Measurements from ENCODE around the gene LRRC3. TPM values are rescaled to one million over a fixed set of nuclear protein-coding genes. Genes with fewer than 3 reads are reported as not detected.

LRRC3 gene
- total RNA-seq, 3 donors from 2014 or later (not counting 1 experiment from before 2014, with no cell fraction given), result 0.36 to 0.50 (median 0.38) TPM

- Mint-ChIP-seq H3K27me3 (ENCODE audit: low read depth in 2 of 2) (peaks cover 11 to 12% of the 10 kb centered on the region in 2 donors), H3K4me3 (no peak overlapping the region), H3K9me3 (no peaks in the 10 kb centered on the region), H3K36me3 (no peaks in the 10 kb centered on the region), H3K27ac (no peak overlapping the region), H3K4me1 (peaks cover 0 to 5% of the 10 kb centered on the region in 2 donors)
- H3K4me3 ChIP-seq (ENCODE audit: low read length), result no peak overlapping the region
- no peak for DNase-seq
- no peak overlapping the region for H3K27ac ChIP-seq (ENCODE audit: low read length)
- intact Hi-C loops (cut with micrococcal nuclease), result loop anchor here (10.0 kb wide), 1 partner anchor 670 kb away; no protein-coding TSS in a partner anchor
- no peaks in the 10 kb centered on the region for H3K4me1 ChIP-seq (ENCODE audit: control insufficient read depth, insufficient read depth, low read length)
- ATAC-seq, result no peak
- H3K36me3 ChIP-seq (ENCODE audit: control insufficient read depth, insufficient read depth, low read length), result no peaks in the 10 kb centered on the region
- no peaks in the 10 kb centered on the region for H3K27me3 ChIP-seq (ENCODE audit: control insufficient read depth, insufficient read depth, low read length)
- H3K9me3 ChIP-seq (ENCODE audit: control insufficient read depth, insufficient read depth, low read length), result no peaks in the 10 kb centered on the region
- 92% methylated on average over 43 of the region's 43 CpGs for WGBS (ENCODE audit: insufficient coverage)
- TF ChIP-seq, protein P1, sequence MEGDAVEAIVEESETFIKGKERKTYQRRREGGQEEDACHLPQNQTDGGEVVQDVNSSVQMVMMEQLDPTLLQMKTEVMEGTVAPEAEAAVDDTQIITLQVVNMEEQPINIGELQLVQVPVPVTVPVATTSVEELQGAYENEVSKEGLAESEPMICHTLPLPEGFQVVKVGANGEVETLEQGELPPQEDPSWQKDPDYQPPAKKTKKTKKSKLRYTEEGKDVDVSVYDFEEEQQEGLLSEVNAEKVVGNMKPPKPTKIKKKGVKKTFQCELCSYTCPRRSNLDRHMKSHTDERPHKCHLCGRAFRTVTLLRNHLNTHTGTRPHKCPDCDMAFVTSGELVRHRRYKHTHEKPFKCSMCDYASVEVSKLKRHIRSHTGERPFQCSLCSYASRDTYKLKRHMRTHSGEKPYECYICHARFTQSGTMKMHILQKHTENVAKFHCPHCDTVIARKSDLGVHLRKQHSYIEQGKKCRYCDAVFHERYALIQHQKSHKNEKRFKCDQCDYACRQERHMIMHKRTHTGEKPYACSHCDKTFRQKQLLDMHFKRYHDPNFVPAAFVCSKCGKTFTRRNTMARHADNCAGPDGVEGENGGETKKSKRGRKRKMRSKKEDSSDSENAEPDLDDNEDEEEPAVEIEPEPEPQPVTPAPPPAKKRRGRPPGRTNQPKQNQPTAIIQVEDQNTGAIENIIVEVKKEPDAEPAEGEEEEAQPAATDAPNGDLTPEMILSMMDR (IDR thresholded peaks at IDR 0.05), result no peak
Observed at GRCh38 chr21:44484498-44485253, 29.4 kb downstream of the LRRC3 start.

DNA sequence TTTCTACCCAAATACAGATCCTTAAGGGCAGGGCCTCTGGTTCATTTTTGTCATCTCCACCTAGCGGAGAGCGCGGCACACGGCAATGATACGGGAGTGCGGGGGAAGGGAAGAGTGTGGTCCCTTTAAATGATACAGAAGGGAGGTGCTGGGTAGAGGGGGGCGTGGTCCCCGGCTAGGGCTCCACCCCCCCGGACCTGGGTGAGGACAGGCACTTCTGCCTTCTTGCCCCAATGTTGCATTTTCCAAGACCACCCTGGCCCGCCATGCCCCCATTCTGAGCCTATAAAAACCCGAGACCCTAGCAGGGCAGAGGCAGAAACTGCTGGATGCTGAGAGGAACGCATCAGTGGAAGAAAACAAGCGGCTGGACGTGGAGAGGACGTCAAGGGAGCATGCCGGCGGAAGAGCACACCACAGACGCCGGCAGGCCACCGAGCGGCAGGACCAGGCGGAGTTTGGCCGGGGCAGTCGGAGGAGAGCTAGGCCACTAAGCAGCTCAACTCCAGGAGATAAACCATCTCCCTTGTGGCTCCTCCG lies 30.0 kb downstream of the LRRC3 start:
- Histone ChIP-seq H3K27me3 (ENCODE audit: control insufficient read depth, insufficient read depth, low read length) (no peaks in the 10 kb centered on the region), H3K27ac (ENCODE audit: low read length) (no peak overlapping the region), H3K9me3 (ENCODE audit: control insufficient read depth, insufficient read depth, low read length) (no peaks in the 10 kb centered on the region), H3K36me3 (ENCODE audit: control insufficient read depth, insufficient read depth, low read length) (no peaks in the 10 kb centered on the region), H3K4me1 (ENCODE audit: control insufficient read depth, insufficient read depth, low read length) (no peaks in the 10 kb centered on the region), H3K4me3 (ENCODE audit: low read length) (no peak overlapping the region)
- Mint-ChIP-seq H3K9me3 (no peaks in the 10 kb centered on the region), H3K27me3 (ENCODE audit: low read depth in 2 of 2) (peaks cover 11 to 12% of the 10 kb centered on the region in 2 donors), H3K4me1 (peaks cover 0 to 5% of the 10 kb centered on the region in 2 donors), H3K36me3 (no peaks in the 10 kb centered on the region), H3K27ac (no peak overlapping the region), H3K4me3 (peak overlapping the region; percentile 42)
- peak in 1 of 2 donors; percentile 63 for DNase-seq
- TF ChIP-seq, protein P1 (IDR thresholded peaks at IDR 0.05), result no peak
- 86% methylated on average over 25 of the region's 25 CpGs for WGBS (ENCODE audit: insufficient coverage)
- intact Hi-C loops (cut with micrococcal nuclease), result loop anchor here (10.0 kb wide), 1 partner anchor 671 kb away; no protein-coding TSS in a partner anchor
- peak; percentile 85 to 89 (median 89) for ATAC-seq

DNA sequence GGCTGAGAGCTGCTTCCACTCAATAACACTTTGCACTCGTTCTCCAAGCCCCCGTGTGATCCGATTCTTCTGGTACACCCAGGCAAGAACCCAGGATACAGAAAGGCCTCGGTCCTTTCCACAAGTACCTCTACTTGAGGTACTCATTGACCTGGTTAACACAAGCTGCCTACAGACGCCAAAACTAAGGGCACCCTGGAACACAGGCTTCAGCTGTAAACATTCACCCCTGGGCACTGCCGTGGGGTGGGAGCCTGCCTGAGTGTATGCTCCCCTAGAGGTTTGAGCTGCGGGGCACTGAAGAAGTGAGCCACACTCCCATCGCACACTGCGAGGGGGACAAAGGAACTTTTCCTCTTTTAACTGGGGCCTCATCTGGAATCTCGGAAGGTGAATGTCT lies 30.5 kb downstream of the LRRC3 start:
- 72% methylated on average over 9 of the region's 10 CpGs for WGBS (ENCODE audit: insufficient coverage)
- H3K27ac ChIP-seq (ENCODE audit: low read length), result no peak overlapping the region
- DNase-seq (no peak), ATAC-seq (peak in 1 of 3 donors; percentile 12)
- TF ChIP-seq, protein P1 (IDR thresholded peaks at IDR 0.05), result no peak
- Mint-ChIP-seq H3K4me3 (no peak overlapping the region), H3K27ac (no peak overlapping the region), H3K4me1 (peaks cover 0 to 5% of the 10 kb centered on the region in 2 donors), H3K9me3 (no peaks in the 10 kb centered on the region), H3K36me3 (no peaks in the 10 kb centered on the region), H3K27me3 (ENCODE audit: low read depth in 2 of 2) (peaks cover 11 to 12% of the 10 kb centered on the region in 2 donors)
- H3K4me1 ChIP-seq (ENCODE audit: control insufficient read depth, insufficient read depth, low read length), result no peaks in the 10 kb centered on the region
- no peaks in the 10 kb centered on the region for H3K27me3 ChIP-seq (ENCODE audit: control insufficient read depth, insufficient read depth, low read length)
- H3K4me3 ChIP-seq (ENCODE audit: low read length), result no peak overlapping the region
- H3K36me3 ChIP-seq (ENCODE audit: control insufficient read depth, insufficient read depth, low read length), result no peaks in the 10 kb centered on the region
- intact Hi-C loops (cut with micrococcal nuclease), result loop anchor here (10.0 kb wide), 1 partner anchor 671 kb away; no protein-coding TSS in a partner anchor
- H3K9me3 ChIP-seq (ENCODE audit: control insufficient read depth, insufficient read depth, low read length), result no peaks in the 10 kb centered on the region

Data from natural killer cell (primary cell).